Astrocyte (in vitro differentiated cells and primary cell): ENCODE measurements around the gene ARMH3. TPM values are rescaled to one million over a fixed set of nuclear protein-coding genes. Genes with fewer than 3 reads are reported as not detected.

ENCODE experiments used
- DNase-seq: peaks from one replicate; pipeline ENCODE4 v3.0.0-alpha.2; 2010; ENCODE audit warnings: low read depth
- FAIRE-seq: peaks from 2 replicates; lab custom pipeline; 2011; peaks lifted over from hg19 to GRCh38; lab: Jason Lieb, UNC
- H2AFZ ChIP-seq: 2 replicates; pipeline ENCODE4 v1.6.0; 2012; ENCODE audit warnings: low read depth, low read length, inconsistent platforms
- H3K27ac ChIP-seq: 2 replicates; pipeline ENCODE4 v1.5.1; 2011; ENCODE audit warnings: low read depth, low read length, inconsistent platforms
- H3K27me3 ChIP-seq: 2 replicates; pipeline ENCODE4 v1.6.0; 2011; ENCODE audit warnings: low read length, inconsistent platforms; ENCODE audit not compliant: insufficient read depth
- H3K36me3 ChIP-seq: 2 replicates; pipeline ENCODE4 v1.5.1; 2011; ENCODE audit warnings: low read length, inconsistent platforms; ENCODE audit not compliant: insufficient read depth
- H3K4me1 ChIP-seq: 2 replicates; pipeline ENCODE4 v1.5.1; 2011; ENCODE audit warnings: low read length, inconsistent platforms; ENCODE audit not compliant: insufficient read depth
- H3K4me2 ChIP-seq: 2 replicates; pipeline ENCODE4 v1.6.0; 2012; ENCODE audit warnings: low read length, inconsistent platforms
- H3K4me3 ChIP-seq: 2 replicates; pipeline ENCODE4 v1.5.1; 2011; ENCODE audit warnings: low read depth, mild to moderate bottlenecking, low read length, inconsistent platforms; ENCODE audit not compliant: insufficient read depth
- H3K79me2 ChIP-seq: 2 replicates; pipeline ENCODE4 v1.6.0; 2012; ENCODE audit warnings: mild to moderate bottlenecking, low read length, inconsistent platforms; ENCODE audit not compliant: insufficient read depth
- H3K9ac ChIP-seq: 2 replicates; pipeline ENCODE4 v1.6.0; 2012; ENCODE audit warnings: mild to moderate bottlenecking, low read length, inconsistent platforms
- H3K9me3 ChIP-seq: 2 replicates; pipeline ENCODE4 v1.5.1; 2012; ENCODE audit warnings: low read depth, mild to moderate bottlenecking, low read length, inconsistent platforms; ENCODE audit not compliant: insufficient read depth
- H4K20me1 ChIP-seq: 2 replicates; pipeline ENCODE4 v1.6.0; 2012; ENCODE audit warnings: low read length, inconsistent platforms; ENCODE audit not compliant: insufficient read depth
- H3K27ac Mint-ChIP-seq: one replicate; pipeline ENCODE4 v1.8.0; 2021; ENCODE audit warnings: mild to moderate bottlenecking, mixed read lengths; ENCODE audit not compliant: unreplicated experiment
- H3K27me3 Mint-ChIP-seq: one replicate; pipeline ENCODE4 v1.8.0; 2021; ENCODE audit warnings: low read depth, mixed read lengths; ENCODE audit not compliant: unreplicated experiment
- H3K36me3 Mint-ChIP-seq: one replicate; pipeline ENCODE4 v1.8.0; 2021; ENCODE audit warnings: low read depth, mixed read lengths; ENCODE audit not compliant: unreplicated experiment
- H3K4me1 Mint-ChIP-seq: one replicate; pipeline ENCODE4 v1.8.0; 2021; ENCODE audit warnings: low read depth, mixed read lengths; ENCODE audit not compliant: unreplicated experiment
- H3K4me3 Mint-ChIP-seq: one replicate; pipeline ENCODE4 v1.8.0; 2021; ENCODE audit warnings: mild to moderate bottlenecking, moderate library complexity, mixed read lengths; ENCODE audit not compliant: unreplicated experiment
- H3K9me3 Mint-ChIP-seq: one replicate; pipeline ENCODE4 v1.8.0; 2021; ENCODE audit warnings: mild to moderate bottlenecking, mixed read lengths; ENCODE audit not compliant: unreplicated experiment
- EZH2 ChIP-seq: IDR thresholded peaks from 2 replicates; pipeline ENCODE4 v1.6.1; 2012; ENCODE audit warnings: mild to moderate bottlenecking, low read length, inconsistent platforms; ENCODE audit not compliant: insufficient read depth
- total RNA-seq: library from RNA; stranded (reverse); gene quantifications from 2 replicates; pipeline ENCODE4 v1.2.1, GENCODE V29; 2021
- TF ChIP-seq, protein P1 (sequence below): IDR thresholded peaks from 2 replicates; pipeline ENCODE4 v1.5.1; 2011; ENCODE audit warnings: low read depth, mild to moderate bottlenecking, inconsistent platforms, low read length, moderate library complexity; ENCODE audit not compliant: insufficient read depth

The ARMH3 gene
- total RNA-seq, 1 donor from 2014 or later = 22.6 TPM

DNA sequence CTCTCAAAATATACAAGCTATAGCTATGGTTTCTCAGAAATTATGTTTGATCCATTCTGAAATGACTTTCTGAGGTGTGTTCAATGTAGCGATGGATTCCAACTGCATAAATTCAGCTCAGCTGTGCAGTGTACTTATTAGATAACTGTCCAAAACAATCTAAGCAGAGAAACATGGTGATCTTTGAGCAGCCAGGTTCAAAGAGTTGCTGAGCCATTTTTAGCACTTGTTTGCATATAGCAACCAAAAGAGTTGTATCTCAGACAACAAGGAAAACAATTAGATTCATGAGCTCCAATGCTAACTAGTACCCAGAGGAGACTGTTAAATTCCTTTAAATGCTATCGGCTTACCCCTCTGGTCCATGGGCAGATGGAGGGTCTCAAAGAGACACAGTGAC, 196.4 kb downstream of the ARMH3 start:
- Histone ChIP-seq H3K4me1 (no peaks in the 10 kb centered on the region), H3K27ac (no peak overlapping the region), H3K4me2 (no peak overlapping the region), H3K27me3 (no peaks in the 10 kb centered on the region), H3K79me2 (no peaks in the 10 kb centered on the region), H4K20me1 (no peaks in the 10 kb centered on the region), H3K36me3 (no peaks in the 10 kb centered on the region), H3K4me3 (no peak overlapping the region), H2AFZ (no peak overlapping the region), H3K9ac (no peak overlapping the region), H3K9me3 (no peaks in the 10 kb centered on the region)
- H3K27ac Mint-ChIP-seq = no peak overlapping the region
- peaks cover 9% of the 10 kb centered on the region for H3K4me1 Mint-ChIP-seq
- no peak for FAIRE-seq
- no peaks in the 10 kb centered on the region for H3K27me3 Mint-ChIP-seq
- no peak for DNase-seq
- H3K36me3 Mint-ChIP-seq = peaks cover 13% of the 10 kb centered on the region
- TF ChIP-seq, protein P1, sequence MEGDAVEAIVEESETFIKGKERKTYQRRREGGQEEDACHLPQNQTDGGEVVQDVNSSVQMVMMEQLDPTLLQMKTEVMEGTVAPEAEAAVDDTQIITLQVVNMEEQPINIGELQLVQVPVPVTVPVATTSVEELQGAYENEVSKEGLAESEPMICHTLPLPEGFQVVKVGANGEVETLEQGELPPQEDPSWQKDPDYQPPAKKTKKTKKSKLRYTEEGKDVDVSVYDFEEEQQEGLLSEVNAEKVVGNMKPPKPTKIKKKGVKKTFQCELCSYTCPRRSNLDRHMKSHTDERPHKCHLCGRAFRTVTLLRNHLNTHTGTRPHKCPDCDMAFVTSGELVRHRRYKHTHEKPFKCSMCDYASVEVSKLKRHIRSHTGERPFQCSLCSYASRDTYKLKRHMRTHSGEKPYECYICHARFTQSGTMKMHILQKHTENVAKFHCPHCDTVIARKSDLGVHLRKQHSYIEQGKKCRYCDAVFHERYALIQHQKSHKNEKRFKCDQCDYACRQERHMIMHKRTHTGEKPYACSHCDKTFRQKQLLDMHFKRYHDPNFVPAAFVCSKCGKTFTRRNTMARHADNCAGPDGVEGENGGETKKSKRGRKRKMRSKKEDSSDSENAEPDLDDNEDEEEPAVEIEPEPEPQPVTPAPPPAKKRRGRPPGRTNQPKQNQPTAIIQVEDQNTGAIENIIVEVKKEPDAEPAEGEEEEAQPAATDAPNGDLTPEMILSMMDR = no peak
- TF ChIP-seq EZH2 = no peak
- no peak overlapping the region for H3K4me3 Mint-ChIP-seq
- peaks cover 12% of the 10 kb centered on the region for H3K9me3 Mint-ChIP-seq

- Mint-ChIP-seq H3K4me1 (peaks cover 9% of the 10 kb centered on the region), H3K27ac (no peak overlapping the region), H3K36me3 (peaks cover 11% of the 10 kb centered on the region), H3K27me3 (no peaks in the 10 kb centered on the region), H3K9me3 (peaks cover 7% of the 10 kb centered on the region), H3K4me3 (no peak overlapping the region)
- no peaks in the 10 kb centered on the region for H3K36me3 ChIP-seq
- no peaks in the 10 kb centered on the region for H3K27me3 ChIP-seq
- H3K4me3 ChIP-seq = no peak overlapping the region
- no peak overlapping the region for H3K27ac ChIP-seq
- peaks cover 3% of the 10 kb centered on the region for H4K20me1 ChIP-seq
- no peak overlapping the region for H3K4me2 ChIP-seq
- FAIRE-seq = no peak
- no peaks in the 10 kb centered on the region for H3K9me3 ChIP-seq
- no peaks in the 10 kb centered on the region for H3K79me2 ChIP-seq
- no peak overlapping the region for H2AFZ ChIP-seq
- H3K9ac ChIP-seq = no peak overlapping the region
- no peak for DNase-seq
- TF ChIP-seq EZH2 = no peak
- TF ChIP-seq, protein P1 = no peak
- no peaks in the 10 kb centered on the region for H3K4me1 ChIP-seq
Measured at GRCh38 chr10:101858723-101859500, 197.1 kb downstream of the ARMH3 start.
